Nephron (organoid): Measurements from ENCODE around the gene PMFBP1.

Experiments used
- H3K27ac Mint-ChIP-seq, 3 experiments: 2 replicates each; pipeline ENCODE4 v1.8.0; 2020; ENCODE audit warnings: mixed read lengths in 3 of 3, mild to moderate bottlenecking in 2 of 3, moderate library complexity in 1 of 3
- H3K27me3 Mint-ChIP-seq: 2 replicates; pipeline ENCODE4 v1.8.0; 2021; ENCODE audit warnings: low read depth, mild to moderate bottlenecking, moderate library complexity, mixed read lengths
- H3K36me3 Mint-ChIP-seq: 2 replicates; pipeline ENCODE4 v1.8.0; 2020; ENCODE audit warnings: low read depth, mixed read lengths
- H3K4me1 Mint-ChIP-seq: 2 replicates; pipeline ENCODE4 v1.8.0; 2020; ENCODE audit warnings: mixed read lengths
- H3K4me3 Mint-ChIP-seq, 3 experiments: 2 replicates each; pipeline ENCODE4 v1.8.0; 2020; ENCODE audit warnings: mild to moderate bottlenecking in 3 of 3, mixed read lengths in 3 of 3, moderate library complexity in 2 of 3
- H3K9me3 Mint-ChIP-seq: 2 replicates; pipeline ENCODE4 v1.8.0; 2020; ENCODE audit warnings: mixed read lengths
- TF ChIP-seq, protein P1 (sequence below), 3 experiments: fragments of 200-600 bp; sonication (generic); IDR thresholded peaks; one replicate each; pipeline ENCODE4 v1.5.0; 2021; ENCODE audit warnings: antibody characterized with exemption in 3 of 3; ENCODE audit not compliant: unreplicated experiment in 3 of 3

The PMFBP1 gene

DNA sequence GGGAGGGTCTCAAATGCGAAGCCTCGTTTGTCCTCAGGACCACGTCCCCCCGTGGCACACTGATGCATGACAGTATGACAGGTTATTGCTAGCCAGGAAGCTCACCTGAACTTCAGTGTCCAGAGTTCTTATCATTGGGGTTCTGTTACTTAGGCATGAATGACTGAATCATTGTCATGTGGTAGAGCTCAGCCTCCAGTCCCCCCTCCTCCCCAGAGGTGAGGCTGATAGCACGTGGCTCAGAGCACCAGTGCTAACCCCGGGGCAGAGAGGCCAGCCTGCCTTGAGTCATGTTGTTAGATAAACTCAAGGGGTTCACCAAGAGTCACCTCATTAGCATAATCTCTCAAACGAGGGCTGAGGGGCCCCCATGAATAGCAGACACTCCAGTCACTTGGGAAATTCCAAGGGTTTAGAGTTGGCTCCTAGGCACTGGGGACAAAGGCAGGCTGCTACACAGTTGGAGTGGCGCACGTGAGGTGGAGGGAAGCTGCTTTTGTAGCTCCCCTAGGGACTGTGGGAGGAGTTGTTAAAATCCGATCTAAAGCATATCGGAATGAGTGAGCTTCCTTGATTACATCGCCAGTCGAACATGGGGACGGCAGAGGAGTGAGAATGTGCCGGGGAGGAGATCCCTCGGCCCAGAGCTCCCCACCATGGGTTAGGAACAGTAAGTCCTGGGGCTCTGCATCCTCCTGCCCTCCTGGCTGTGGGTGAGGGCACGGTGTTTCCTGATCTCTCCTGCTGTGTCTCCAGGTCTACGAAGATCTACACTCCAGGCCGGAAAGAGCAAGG, 60.1 kb downstream of the PMFBP1 start:
- Mint-ChIP-seq H3K36me3 (peaks cover 72% of the 10 kb centered on the region), H3K9me3 (no peaks in the 10 kb centered on the region), H3K27me3 (no peaks in the 10 kb centered on the region), H3K4me1 (no peaks in the 10 kb centered on the region), H3K4me3 (no peak overlapping the region), H3K27ac (no peak overlapping the region)
- TF ChIP-seq, protein P1, sequence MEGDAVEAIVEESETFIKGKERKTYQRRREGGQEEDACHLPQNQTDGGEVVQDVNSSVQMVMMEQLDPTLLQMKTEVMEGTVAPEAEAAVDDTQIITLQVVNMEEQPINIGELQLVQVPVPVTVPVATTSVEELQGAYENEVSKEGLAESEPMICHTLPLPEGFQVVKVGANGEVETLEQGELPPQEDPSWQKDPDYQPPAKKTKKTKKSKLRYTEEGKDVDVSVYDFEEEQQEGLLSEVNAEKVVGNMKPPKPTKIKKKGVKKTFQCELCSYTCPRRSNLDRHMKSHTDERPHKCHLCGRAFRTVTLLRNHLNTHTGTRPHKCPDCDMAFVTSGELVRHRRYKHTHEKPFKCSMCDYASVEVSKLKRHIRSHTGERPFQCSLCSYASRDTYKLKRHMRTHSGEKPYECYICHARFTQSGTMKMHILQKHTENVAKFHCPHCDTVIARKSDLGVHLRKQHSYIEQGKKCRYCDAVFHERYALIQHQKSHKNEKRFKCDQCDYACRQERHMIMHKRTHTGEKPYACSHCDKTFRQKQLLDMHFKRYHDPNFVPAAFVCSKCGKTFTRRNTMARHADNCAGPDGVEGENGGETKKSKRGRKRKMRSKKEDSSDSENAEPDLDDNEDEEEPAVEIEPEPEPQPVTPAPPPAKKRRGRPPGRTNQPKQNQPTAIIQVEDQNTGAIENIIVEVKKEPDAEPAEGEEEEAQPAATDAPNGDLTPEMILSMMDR (IDR thresholded peaks at IDR 0.05; ENCODE audit: unreplicated experiment in 3 of 3): no peak

DNA sequence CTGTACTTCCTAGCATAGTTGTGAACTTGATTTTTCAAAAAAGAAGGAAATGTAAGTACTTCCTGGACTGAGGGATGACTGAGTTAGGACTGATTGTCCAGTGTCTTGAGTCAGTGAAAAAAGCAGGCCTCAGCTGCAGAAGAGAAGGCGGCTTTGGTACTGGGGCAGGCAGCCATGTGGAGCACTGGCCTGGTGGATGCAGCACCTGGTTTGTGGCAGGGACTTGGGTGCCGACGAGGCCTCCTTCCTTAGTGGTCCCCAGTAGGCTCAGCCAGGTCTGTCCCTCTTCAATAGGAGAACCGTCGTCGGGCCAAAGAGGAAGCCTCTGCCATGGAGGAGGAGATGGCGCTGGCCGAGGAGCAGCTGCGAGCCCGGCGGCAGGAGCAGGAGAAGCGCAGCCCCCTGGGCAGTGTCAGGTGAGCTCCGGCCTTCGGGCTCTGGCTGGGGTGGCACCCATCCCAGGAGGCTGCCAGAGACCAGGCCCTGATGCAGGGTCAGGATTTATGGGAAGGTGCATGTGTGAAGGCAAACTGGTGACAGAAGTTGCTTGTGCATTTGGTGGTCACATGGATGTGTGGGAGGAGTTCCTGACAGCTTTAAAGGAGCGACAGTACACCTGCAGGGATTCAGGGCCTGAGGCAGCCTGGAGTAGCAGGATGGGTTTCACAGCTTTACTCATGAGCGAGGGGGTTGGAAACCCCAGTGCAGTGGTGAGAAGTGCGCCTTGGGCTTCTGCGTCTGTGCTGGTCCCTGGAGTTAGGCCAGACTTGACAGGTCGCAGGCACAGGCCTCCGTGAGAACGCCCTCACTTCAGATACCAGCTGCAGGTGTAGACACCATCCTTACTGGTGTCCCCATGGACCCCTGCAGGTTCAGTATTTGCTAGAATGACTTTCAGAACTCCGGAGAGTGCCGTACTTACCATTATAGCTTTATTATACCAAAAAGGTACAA, 61.0 kb downstream of the PMFBP1 start:
- Mint-ChIP-seq H3K4me1 (no peaks in the 10 kb centered on the region), H3K4me3 (no peak overlapping the region), H3K36me3 (peaks cover 72% of the 10 kb centered on the region), H3K27me3 (no peaks in the 10 kb centered on the region), H3K9me3 (no peaks in the 10 kb centered on the region), H3K27ac (no peak overlapping the region)
- TF ChIP-seq, protein P1 (IDR thresholded peaks at IDR 0.05; ENCODE audit: unreplicated experiment in 3 of 3): no peak

DNA sequence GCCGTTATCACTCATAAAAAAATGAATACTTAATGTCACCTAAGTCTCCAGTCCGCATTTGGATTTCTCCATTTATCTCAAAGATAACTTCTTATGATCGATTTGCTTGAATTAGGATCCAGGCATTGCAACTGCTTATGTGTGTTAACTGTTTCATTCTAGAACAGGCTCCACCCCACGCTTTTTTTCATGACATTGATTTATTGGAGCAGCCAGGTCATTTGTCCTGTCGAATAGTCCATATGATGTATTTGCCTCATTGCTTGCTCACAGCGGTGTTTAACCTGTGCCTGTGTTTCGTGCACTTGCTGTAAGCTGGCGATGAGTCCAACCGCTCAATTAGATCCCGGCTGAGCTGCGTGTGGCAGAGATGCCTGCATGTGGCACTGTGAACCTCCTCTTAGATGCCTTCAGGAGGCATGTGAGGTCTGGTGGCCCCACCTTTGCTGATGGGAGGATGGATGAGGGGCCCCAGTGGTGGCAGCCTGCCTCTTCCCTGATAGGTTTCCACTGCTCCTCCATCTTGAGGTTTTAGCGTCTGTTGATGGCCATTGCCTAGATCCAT, 61.9 kb downstream of the PMFBP1 start:
- Mint-ChIP-seq H3K27ac (no peak overlapping the region), H3K4me1 (no peaks in the 10 kb centered on the region), H3K36me3 (peaks cover 77% of the 10 kb centered on the region), H3K4me3 (no peak overlapping the region), H3K27me3 (no peaks in the 10 kb centered on the region), H3K9me3 (no peaks in the 10 kb centered on the region)
- TF ChIP-seq, protein P1 (IDR thresholded peaks at IDR 0.05; ENCODE audit: unreplicated experiment in 3 of 3): no peak

DNA sequence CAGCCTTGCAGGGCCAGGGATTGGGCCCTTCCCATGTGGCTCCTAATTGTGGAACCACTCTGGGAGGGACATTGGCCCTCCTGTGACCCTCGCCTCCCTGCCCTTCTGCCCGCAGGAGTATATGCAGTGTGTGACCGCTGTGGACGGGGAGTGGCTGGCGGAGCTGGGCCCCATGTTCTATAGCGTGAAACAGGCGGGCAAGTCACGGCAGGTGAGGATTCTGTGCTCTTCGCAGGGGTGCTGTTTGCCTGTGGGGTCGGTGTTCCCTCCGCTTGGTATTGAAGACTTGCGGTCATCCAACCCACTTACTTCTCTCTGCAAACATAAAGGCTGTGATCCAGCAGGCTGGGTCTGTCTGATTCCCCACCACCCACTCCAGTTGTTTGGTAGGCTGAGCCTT, 62.7 kb downstream of the PMFBP1 start:
- TF ChIP-seq, protein P1 (IDR thresholded peaks at IDR 0.05; ENCODE audit: unreplicated experiment in 3 of 3): no peak
- no peaks in the 10 kb centered on the region for H3K27me3 Mint-ChIP-seq
- no peak overlapping the region for H3K4me3 Mint-ChIP-seq
- no peaks in the 10 kb centered on the region for H3K9me3 Mint-ChIP-seq
- no peaks in the 10 kb centered on the region for H3K4me1 Mint-ChIP-seq
- no peak overlapping the region for H3K27ac Mint-ChIP-seq
- peaks cover 74% of the 10 kb centered on the region for H3K36me3 Mint-ChIP-seq

DNA sequence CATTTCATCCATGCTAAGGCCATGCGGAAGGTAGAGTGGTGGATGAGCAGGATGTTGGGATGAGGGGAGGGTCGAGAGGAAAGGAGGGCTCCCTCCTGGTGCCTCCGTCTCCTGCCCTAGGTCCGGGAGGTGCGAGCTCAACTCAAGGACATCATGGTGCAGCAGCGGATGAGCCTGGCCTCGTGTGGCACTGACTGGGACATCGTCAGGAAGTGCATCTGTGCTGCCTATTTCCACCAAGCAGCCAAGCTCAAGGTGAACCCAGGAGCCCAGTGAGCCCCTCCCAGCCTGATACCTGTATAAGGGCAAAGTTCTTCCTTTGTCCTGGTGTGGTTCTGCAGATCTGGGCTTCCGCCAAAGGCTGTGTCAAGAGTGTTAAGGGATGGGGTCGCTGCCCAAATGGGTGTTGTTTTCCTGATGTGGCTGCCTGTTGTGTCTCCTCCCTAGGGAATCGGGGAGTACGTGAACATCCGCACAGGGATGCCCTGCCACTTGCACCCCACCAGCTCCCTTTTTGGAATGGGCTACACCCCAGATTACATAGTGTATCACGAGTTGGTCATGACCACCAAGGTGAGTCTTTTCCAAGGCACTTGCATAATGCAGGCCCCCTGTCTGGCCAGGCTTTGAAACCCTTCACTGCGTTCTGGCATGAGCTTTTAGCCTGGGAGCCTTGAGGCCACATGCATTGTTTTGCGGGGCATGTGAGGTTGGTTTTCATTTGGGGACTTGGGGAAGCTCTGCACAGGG, 63.4 kb downstream of the PMFBP1 start:
- H3K9me3 Mint-ChIP-seq: no peaks in the 10 kb centered on the region
- H3K36me3 Mint-ChIP-seq: peaks cover 76% of the 10 kb centered on the region
- H3K4me1 Mint-ChIP-seq: no peaks in the 10 kb centered on the region
- no peaks in the 10 kb centered on the region for H3K27me3 Mint-ChIP-seq
- H3K27ac Mint-ChIP-seq: no peak overlapping the region
- no peak overlapping the region for H3K4me3 Mint-ChIP-seq
- TF ChIP-seq, protein P1 (IDR thresholded peaks at IDR 0.05; ENCODE audit: unreplicated experiment in 3 of 3): no peak
